HG03342 (cell line): ENCODE data around the gene ETV3.

Source experiments
- ATAC-seq: cut with Tn5 transposase; IDR thresholded peaks from one replicate; pipeline ENCODE4 v1.9.1; 2021; ENCODE audit warnings: mild to moderate bottlenecking, moderate library complexity; ENCODE audit not compliant: unreplicated experiment

Gene ETV3

GRCh38 chr1:157095091-157095490, 43.1 kb downstream of the ETV3 start:
- ATAC-seq: no peak

DNA sequence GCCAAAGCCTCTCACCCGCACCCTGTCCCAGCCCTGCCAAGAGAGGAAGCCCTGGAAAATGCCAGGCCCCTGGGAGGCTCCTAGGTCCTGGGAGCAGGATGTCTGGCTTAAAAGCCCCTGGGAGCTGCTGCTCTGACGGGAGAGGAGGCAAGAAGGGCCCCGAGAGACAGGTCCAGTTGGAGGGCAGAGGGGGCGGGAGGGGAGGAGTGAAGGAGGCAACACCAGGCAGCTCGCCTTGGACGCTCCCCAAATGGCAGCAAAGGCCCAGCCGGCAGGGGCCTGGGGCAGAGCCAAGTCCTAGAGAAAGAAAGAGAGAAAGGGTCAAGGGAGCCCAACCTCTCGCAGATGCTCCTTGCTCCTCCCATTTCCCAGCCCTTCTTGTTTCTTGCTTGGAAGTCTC, 45.4 kb downstream of the ETV3 start:
- no peak for ATAC-seq

DNA sequence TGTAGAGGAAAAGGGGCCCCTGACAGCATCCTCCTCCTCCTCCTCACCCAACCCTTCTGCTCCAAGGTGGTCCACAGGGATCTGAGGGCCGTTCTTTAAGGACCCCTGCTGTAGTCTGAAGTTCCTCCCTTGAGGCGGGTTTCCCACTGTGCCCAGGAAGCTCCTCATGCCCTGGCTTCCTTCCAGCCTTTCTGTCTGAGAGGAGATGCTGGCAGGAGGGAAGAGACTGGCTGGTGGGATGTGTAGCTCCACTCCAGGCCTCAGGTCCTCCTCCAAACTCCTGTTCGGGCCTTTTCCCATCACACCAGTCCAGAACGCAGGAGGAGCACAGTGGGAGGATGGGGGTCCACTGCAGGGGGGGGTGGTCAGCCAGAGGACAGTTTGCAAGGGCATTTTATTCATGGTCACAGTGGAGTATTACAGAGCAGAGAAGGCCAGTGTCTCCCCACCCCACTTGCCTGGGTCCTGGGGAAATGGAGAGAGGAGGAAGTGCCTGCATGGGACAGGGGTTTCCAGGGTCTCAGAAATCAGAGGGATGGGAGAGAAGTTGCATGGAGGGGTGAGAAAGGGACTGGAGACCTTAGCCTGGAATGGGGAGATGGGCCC, 46.4 kb downstream of the ETV3 start:
- no peak for ATAC-seq

GRCh38 chr1:157091186-157091585, 47.0 kb downstream of the ETV3 start:
- ATAC-seq: no peak

DNA sequence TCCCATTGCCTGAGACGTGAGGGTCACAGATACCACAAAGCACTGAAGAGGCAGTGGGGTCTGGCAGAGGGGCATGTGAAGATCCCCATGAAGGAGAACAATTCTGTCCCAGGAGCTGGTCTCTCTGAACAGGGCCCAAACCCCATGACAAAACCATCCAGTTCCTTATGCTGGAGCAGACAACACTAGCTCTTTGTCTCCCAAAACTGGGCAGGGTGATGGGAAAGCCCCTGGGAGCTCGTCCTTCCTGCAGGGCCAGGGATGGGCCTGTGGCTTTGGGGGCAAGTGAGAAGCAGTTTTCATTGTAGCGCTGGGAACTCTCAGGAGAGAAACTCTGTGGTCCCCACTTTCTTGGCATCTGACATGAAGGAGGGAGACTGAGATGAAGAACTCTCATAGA, 47.4 kb downstream of the ETV3 start:
- ATAC-seq: no peak

DNA sequence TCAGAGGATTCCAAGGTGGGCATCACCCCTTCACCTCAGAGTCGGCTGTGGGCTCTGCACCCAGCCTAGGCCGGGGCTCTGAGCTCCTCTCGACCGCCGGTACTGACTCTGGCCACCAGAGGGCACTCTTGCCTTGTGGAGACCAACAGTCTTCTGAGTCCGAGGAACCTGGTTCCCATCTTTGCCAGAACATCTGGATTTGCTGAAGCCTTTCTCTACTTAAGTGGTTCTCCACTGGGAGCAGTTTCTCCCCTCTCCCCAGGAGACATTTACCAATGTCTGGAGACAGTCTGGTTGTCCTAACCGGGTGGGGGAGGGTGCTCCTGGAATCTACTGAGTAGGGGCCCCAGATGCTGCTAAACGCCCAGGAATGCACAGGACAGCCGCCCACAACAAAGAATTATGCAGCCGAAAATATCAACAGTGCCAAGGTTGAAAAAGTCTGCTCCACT, 48.0 kb downstream of the ETV3 start:
- ATAC-seq: no peak

DNA sequence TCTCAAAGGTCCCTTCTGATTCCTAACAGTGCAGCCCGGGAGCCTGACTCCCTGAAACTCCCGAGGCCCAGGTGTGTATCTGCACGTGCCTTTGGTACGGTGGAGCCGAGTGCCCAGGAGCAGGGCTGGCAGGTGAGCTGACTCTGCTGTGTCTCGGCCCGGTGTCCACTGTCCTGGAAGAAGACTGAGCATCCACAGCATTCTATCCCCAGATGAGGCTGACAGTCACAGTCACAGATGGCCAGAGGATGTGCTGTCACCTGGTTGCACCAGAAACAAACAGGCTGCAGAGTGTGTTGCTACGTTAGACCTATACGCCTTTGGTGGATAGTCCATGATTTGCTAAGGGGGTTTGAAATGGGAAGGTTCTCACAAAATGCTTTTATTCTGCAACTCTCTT, 48.4 kb downstream of the ETV3 start:
- no peak for ATAC-seq

- no peak for ATAC-seq
Measured at GRCh38 chr1:157088607-157089006, 49.6 kb downstream of the ETV3 start.

DNA sequence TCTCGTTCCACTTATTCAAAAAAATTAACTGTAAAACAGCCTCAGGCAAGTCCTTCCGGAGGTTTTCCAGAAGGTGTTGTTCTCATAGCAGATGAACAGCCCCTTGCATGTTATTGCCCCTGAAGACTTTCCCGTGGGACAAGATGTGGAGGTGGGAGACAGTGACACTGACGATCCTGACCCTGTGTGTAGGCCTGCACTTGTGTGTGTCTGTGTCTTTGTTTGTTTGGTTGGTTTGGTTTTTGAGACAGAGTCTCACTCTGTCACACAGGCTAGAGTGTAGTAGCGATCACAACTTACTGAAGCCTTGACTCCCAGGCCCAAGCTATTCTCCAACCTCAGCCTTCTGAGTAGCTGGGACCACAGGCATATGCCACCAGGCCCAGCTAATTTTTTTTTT, 51.2 kb downstream of the ETV3 start:
- no peak for ATAC-seq

GRCh38 chr1:157086299-157086698, 51.9 kb downstream of the ETV3 start:
- ATAC-seq: no peak

DNA sequence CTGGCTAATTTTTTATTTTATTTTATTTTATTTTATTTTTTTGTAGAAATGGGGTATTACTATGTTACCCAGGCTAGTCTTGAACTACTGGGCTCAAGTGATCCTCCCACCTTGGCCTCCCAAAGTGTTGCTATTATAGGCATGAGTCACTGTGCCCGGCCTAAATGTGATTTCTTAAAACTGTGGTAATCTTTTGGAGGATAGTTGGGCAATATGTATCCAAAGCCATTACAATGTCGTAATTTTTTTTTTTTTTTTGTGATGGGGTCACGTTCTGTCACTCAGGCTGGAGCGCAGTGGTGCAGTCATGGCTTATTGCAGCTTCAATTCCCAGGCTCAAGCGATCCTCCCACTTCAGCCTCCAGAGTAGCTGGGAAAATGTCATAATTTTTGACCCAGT, 52.8 kb downstream of the ETV3 start:
- ATAC-seq: no peak

DNA sequence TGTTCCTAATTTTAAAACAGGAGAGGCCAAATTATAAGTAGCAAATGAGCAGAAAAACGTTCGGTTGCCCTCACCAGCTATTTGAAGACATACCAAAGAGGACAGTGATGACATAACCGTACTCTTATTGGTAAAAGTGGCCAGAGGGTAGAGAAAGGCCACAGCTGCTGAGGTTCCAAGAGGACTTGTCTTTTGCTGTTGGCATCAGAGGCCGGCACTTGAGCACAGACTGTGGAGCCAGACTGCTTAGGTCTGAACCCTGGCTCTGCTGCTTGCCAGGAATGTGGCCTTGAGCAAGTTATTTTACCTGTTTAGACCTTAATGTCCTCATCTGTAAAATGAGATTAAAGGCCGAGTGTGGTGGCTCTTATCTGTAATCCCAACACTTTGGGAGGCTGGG, 53.5 kb downstream of the ETV3 start:
- ATAC-seq: no peak

- no peak for ATAC-seq
Measured at GRCh38 chr1:157081707-157082106, 56.5 kb downstream of the ETV3 start.

DNA sequence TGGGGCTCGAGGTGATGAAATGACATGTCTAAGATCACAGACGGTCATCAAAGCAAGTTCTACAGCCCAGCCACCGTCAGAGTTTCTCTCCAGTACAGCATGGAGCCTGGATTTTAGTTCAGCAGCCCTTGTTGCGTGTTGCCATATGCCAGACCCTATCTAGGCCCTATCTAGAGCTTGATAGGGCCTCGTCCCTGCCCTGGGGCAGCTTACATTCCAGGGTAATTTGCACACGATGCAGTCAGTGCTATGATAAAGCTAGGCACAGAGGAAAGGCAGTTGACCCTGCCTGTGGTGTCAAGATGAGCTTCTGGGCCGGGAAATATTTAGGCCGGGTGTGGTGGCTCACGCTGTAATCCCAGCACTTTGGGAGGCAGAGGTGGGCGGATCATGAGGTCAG, 57.5 kb downstream of the ETV3 start:
- no peak for ATAC-seq

GRCh38 chr1:157077394-157077793, 60.8 kb downstream of the ETV3 start:
- ATAC-seq: no peak

DNA sequence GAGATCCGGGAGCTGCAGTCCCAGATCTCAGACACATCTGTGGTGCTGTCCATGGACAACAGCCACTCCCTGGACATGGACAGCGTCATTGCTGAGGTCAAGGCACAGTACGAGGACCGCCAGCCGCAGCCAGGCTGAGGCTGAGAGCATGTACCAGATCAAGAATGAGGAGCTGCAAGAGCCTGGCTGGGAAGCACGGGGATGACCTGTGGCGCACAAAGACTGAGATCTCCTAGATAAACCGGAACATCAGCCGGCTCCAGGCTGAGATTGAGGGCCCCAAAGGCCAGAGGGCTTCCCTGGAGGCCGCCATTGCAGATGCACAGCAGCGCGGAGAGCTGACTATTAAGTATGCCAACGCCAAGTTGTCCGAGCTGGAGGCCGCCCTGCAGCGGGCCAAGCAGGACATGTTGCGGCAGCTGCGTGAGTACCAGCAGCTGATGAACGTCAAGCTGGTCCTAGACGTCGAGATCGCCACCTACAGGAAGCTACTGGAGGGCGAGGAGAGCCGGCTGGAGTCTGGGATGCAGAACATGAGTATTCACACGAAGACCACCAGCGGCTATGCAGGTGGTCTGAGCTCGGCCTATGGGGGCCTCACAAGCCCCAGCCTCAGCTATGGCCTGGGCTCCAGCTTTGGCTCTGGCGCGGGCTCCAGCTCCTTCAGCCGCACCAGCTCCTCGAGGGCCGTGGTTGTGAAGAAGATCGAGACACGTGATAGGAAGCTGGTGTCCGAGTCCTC, 64.1 kb downstream of the ETV3 start:
- no peak for ATAC-seq
